ENCODE data around the gene TLN1.

DNA sequence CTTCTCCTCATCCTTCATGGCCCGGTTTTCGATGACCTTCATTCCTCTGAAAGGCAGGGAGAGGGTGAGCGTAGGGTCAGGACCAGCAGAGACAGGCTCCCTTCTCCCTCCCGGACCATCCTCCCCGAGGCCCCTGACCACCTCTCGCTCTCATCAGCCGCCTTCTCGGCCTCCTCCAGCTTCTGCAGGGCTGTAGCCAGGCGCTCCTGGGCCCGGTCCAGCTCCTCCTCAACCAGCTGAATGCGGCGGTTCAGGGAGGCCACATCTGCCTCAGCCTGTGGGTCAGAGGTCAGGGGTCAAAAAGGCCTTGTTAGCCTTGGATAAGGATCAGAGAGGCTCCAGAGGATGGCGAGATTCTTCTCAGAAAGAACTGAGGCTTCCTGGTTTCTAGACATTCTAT is 46.5 kb downstream of the TLN1 start:
- TF ChIP-seq POLR2AphosphoS5 (IDR thresholded peaks at IDR 0.05; ENCODE audit: low read depth): no peak
- TF ChIP-seq, protein P1, sequence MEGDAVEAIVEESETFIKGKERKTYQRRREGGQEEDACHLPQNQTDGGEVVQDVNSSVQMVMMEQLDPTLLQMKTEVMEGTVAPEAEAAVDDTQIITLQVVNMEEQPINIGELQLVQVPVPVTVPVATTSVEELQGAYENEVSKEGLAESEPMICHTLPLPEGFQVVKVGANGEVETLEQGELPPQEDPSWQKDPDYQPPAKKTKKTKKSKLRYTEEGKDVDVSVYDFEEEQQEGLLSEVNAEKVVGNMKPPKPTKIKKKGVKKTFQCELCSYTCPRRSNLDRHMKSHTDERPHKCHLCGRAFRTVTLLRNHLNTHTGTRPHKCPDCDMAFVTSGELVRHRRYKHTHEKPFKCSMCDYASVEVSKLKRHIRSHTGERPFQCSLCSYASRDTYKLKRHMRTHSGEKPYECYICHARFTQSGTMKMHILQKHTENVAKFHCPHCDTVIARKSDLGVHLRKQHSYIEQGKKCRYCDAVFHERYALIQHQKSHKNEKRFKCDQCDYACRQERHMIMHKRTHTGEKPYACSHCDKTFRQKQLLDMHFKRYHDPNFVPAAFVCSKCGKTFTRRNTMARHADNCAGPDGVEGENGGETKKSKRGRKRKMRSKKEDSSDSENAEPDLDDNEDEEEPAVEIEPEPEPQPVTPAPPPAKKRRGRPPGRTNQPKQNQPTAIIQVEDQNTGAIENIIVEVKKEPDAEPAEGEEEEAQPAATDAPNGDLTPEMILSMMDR (IDR thresholded peaks at IDR 0.05; ENCODE audit: insufficient read depth, low read length): no peak
